HG02840 (cell line): ENCODE data around the gene VSNL1.
"Not testable (repeated sequence)": the region's sequence is repeated elsewhere in the genome, so short reads cannot be mapped to it uniquely, and the experiment has no call there.

ENCODE experiments used
- ATAC-seq: cut with Tn5 transposase; IDR thresholded peaks from one replicate; pipeline ENCODE4 v1.9.1; 2021; ENCODE audit warnings: mild to moderate bottlenecking, moderate library complexity, moderate number of reproducible peaks; ENCODE audit not compliant: unreplicated experiment, low FRiP score

Gene VSNL1

DNA sequence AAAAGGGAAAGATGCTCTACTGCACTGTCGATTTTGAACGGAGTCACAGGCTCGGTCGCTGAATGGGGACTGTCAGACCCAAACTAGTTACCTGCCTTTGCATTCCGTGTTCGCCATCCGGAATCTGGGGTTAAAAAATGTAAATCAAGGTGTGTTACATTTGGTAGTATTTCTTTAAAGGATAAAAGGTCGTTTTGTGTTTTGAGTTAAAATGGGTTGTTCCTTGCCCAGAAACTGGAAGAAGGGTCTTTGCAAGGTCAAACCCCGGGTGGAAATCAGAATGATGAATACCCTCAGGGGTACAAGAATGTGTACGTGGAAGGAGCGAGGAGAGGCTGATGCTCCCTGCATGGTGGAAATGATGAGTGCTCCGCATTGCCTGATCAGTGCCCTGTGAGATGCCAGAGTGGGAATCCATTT is 1.0 kb downstream of the VSNL1 start:
- ATAC-seq: no peak

DNA sequence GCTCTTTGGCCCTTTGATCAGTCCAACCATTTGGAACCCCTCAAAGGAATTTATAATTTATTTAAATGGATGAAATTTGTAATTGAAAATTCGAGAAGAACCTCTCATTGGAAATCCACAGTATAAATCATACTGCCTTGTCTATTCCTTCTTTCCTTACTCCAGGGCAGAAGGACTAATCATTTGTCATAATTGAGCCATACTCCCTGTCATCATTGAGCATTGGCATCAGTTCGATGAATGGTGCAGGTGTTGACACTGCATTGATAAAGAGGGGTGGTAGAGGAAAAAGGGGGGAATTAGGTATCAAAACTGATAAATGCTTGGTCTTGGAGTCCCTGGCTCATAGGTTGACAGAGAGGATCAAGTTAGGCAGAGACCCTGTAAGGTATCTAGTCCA is 2.0 kb downstream of the VSNL1 start:
- ATAC-seq: no peak

- ATAC-seq: no peak
Observed at GRCh38 chr2:17543131-17543660, 2.7 kb downstream of the VSNL1 start.

DNA sequence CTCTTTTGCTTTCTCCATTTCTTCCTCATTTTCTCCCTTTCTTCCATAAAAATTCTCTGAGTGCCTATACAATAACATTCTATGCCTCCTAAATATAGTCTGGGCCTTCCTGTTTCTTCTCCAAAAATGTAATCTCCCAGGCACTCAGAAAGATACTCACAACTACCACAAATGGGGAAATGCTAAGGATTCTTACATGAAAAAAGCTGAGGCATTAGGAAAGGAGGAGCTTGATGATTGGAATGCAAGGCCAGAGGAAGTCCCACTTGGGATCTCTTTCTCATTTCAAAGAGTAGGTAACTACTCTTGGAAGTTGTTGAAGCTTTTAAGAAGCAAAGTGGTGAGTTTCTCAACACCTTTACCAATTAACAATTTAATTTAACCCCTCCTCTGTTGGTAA is 3.4 kb downstream of the VSNL1 start:
- ATAC-seq: no peak

- no peak for ATAC-seq
Observed at GRCh38 chr2:17544256-17544655, 3.8 kb downstream of the VSNL1 start.

DNA sequence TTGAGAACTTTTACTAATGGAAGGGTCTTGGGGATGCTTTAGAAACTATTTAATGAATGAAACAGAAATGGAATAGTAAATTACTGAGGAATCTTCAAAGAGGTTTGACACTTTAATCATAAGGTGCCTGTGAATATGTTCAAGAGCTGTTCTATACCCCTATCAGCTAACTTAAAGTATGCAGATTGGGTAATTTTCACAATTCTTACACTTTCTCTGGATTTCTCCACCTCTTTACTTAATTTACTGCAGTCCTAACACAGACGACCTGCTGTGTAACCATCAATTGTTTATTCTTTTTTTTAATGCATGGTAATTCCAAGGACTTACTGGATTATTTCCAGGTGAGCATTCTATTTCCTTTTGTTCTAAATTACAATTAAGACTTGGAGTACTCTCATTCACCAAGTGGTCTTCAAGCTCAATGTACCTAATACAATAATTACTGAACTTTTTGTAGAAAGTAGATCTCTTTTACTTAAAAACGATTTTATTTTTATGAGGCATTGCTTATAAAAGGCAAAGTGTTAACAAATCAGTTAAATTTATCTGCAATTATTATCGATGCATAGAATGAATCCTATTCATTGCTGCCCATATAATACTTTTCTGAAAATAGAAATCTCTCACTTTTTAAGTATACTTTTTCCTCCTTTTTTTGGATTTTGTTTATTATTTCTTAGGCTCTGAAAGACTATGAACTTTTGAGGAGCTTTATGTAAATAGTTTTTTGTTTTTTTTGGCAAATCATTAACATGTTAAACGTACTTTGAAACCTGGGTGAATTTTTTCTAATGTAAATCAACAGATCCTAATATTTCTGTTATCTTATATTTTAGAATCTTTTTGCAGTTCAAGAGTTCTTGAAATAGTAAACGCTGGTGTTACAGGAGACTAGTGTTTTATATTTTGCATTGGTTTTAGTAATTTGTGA is 5.5 kb downstream of the VSNL1 start:
- ATAC-seq: no peak

DNA sequence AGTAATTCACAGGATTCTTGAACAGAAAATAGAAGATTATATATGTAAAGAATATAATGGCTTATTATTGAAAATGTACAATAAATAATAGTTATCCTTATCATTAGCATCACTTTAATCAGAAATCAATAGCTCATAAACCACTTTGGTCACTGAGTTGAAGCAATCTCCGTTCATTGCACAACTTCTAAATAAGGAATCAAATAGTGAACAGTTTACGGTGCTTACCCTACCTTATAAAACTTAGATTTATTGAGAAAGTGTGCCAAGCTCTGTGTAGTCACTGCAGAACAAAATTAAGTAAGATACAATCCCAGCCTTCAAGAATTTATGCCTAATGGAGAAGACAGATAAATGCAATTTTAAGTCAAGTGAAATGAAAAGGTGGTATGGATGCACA is 6.7 kb downstream of the VSNL1 start:
- no peak for ATAC-seq

DNA sequence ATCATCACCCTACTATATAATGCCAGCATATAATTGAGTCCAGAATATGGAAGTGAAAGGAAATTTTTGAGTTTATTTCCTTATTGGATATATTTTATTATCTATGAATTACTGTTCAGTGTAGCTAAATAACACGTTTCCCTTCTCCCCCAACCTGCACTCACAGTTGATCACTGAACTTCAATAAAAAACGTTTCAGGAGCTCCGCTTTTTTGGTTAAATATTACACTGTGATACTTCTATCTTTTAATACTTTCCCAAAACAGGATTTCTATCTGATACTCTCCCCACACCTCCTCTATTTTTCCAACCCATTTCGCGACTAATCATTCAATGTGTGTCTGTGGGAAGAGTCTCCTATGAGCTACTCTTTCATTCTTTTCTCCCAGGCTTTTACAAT is 7.2 kb downstream of the VSNL1 start:
- ATAC-seq: no peak

DNA sequence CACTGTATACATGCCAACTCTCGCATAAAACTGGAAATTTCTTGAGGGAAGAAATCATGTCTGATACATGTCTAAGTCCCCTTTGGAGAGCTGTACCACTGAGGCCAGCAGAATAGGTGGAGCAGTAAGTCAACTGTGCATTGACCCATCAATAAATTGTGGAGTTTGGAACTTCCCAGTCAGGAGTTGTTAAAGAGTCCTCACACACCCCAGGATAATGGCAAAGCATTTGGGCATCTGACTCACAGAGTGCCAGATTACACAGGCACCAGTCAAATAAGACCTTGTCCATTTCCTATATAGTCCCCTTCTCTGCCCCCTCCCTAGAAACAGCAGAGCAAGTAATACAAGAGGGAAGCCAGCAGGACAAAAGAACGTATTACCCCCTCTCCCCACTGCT is 10.4 kb downstream of the VSNL1 start:
- ATAC-seq: no peak

GRCh38 chr2:17555150-17555549 is 14.7 kb downstream of the VSNL1 start:
- no peak for ATAC-seq

DNA sequence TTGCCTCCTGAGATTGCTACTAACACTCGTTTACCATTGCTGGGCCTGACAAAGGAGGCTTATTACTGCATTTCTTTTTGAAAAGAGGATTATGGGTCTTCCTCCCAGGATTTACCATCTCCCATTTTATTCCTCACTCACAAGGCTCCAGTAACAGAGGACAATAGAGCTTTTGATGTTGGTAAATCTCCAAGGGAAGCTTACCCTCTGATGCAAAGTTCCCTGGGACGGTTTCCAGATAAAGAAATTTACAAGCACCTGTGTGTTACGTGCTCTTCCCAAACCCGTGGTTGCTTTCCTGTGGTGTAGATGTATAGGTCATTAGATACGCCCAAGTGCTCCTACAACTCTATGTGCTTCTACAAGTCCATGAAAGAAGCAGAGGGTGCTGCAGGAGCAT is 17.1 kb downstream of the VSNL1 start:
- ATAC-seq: no peak

DNA sequence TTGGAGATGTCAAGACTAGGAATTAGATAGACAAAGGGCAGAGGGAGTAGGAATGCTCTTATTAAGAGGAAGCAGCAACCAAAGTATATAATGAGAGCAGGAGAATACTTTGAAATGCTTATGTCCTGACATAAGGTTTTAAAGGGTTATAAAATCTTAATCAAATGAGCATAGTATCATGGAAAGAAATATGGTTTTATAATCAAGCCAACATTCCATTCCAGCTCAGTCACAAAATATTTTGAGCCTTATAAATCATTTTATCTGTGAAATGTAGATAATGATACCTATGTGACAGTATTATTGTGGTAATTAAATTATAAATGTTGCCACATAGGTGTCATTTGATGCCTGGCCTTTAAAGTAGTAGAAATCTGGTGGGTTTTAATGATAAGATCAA is 17.6 kb downstream of the VSNL1 start:
- no peak for ATAC-seq

DNA sequence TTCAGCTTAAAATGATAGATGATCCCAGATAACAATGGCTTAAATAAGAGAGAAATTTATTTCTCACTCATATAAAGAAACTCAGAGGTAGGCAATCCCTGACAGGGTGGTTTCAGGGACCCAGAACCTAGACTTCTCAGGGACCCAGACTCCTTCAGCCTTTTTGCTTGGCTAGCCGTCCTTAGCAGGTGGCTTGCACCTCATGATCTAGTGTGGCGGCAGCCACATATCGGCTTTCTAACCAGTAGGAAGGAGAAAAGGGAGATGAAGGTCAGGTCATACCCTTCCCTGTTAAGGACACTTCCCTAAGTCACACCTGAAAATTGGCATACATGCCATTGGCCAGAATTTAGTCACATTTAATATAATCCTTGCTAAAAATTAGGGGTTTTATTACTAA is 18.4 kb downstream of the VSNL1 start:
- ATAC-seq: no peak

DNA sequence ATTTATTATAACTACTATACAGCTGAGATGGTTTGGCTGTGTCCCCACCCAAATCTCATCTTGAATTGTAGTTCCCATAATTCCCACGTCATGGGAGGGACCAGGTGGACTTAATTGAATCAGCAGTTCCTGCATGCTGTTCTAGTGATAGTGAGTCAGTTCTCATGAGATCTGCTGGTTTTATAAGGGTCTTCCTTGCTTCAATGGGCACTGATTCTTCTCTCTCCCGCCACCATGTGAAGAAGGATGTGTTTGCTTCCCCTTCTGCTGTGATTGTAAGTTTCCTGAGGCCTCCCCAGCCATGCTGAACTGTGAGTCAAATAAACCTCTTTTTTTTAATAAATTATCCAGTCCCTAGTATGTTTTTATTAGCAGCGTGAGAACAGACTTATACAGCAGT is 25.2 kb downstream of the VSNL1 start:
- ATAC-seq: not testable (repeated sequence)

GRCh38 chr2:17571681-17572080 is 31.2 kb downstream of the VSNL1 start:
- ATAC-seq: no peak

- no peak for ATAC-seq
Observed at GRCh38 chr2:17573085-17573803, 32.7 kb downstream of the VSNL1 start.

DNA sequence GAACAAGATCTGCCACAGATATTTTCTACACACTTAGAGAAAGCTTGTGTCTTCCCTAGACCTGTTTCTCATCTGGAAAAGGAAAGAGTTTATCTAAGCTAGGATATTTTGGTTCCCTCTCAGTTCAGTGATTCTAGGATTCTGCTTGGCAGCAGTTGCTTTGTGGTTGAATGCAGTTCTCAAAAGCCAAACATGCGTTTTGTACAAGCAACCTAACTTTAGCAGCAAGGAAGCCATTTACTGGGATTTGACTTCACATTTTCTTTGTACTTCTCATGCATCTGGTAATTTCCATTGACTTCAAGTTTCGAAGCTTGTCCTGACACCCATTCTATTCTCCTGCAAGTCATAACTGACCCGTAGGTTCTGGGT is 33.3 kb downstream of the VSNL1 start:
- ATAC-seq: no peak

GRCh38 chr2:17574406-17575073 is 34.0 kb downstream of the VSNL1 start:
- ATAC-seq: no peak

GRCh38 chr2:17576802-17577201 is 36.3 kb downstream of the VSNL1 start:
- no peak for ATAC-seq

DNA sequence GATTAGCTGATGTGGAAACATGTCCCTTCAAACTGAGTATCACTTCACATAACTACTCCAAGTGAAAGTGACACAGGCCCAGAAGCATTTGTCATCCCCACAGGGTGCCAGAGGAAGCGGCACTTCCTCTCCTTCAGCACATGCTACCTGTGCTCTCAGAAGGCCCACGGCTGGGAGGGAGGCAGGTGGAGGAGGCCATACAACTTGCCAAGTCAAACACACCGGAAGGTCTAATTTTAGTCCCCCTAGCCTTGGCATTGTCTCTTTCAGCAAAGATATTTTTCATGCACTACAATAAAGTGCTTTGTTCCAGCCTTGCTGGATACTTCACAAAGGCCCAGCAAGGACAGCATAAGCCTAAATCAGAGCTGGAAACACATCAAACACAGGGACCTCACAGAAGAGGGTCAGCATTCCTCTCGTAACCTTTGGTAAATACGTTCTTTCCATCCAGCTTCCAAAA is 38.0 kb downstream of the VSNL1 start:
- ATAC-seq: no peak
